ENCODE results near the gene NRG4. TPM values are rescaled to one million over a fixed set of nuclear protein-coding genes. Genes with fewer than 3 reads are reported as not detected.
"Not testable (repeated sequence)": the region's sequence is repeated elsewhere in the genome, so short reads cannot be mapped to it uniquely, and the experiment has no call there.

NRG4 gene
- total RNA-seq, 1 donor from 2014 or later = not detected

- no peak for TF ChIP-seq CTCF (conservative IDR thresholded peaks at IDR 0.05; ENCODE audit: low read depth, low read length)
- no peak overlapping the region for H3K4me3 ChIP-seq (ENCODE audit: low read depth, low read length)
These were observed 19.8 kb upstream of the NRG4 start for GRCh38 chr15:76032046-76032445.

GRCh38 chr15:76024021-76024768 lies 12.0 kb upstream of the NRG4 start:
- TF ChIP-seq CTCF (conservative IDR thresholded peaks at IDR 0.05; ENCODE audit: low read depth, low read length) = no peak
- no peak for DNase-seq (ENCODE audit: low read depth)
- H3K4me3 ChIP-seq (ENCODE audit: low read depth, low read length) = no peak overlapping the region

More at GRCh38 chr15:76032046-76032445, 19.8 kb upstream of the NRG4 start:
- no peak for DNase-seq (ENCODE audit: low read depth)

GRCh38 chr15:76013470-76013869 lies 1.2 kb upstream of the NRG4 start:
- not testable (repeated sequence) for H3K4me3 ChIP-seq (ENCODE audit: low read depth, low read length); DNase-seq (ENCODE audit: low read depth)

- no peak overlapping the region for H3K4me3 ChIP-seq (ENCODE audit: low read depth, low read length)
These were observed 1.6 kb downstream of the NRG4 start for GRCh38 chr15:76010613-76011012.

GRCh38 chr15:76006136-76006778 lies 6.0 kb downstream of the NRG4 start:
- no peak for TF ChIP-seq CTCF (conservative IDR thresholded peaks at IDR 0.05; ENCODE audit: low read depth, low read length)
- no peak overlapping the region for H3K4me3 ChIP-seq (ENCODE audit: low read depth, low read length)
- no peak for DNase-seq (ENCODE audit: low read depth)

More at GRCh38 chr15:76010613-76011012, 1.6 kb downstream of the NRG4 start:
- no peak for TF ChIP-seq CTCF (conservative IDR thresholded peaks at IDR 0.05; ENCODE audit: low read depth, low read length)
- no peak for DNase-seq (ENCODE audit: low read depth)

GRCh38 chr15:76003364-76003763 lies 8.9 kb downstream of the NRG4 start:
- no peak for TF ChIP-seq CTCF (conservative IDR thresholded peaks at IDR 0.05; ENCODE audit: low read depth, low read length)
- no peak overlapping the region for H3K4me3 ChIP-seq (ENCODE audit: low read depth, low read length)
- no peak for DNase-seq (ENCODE audit: low read depth)

- no peak for TF ChIP-seq CTCF (conservative IDR thresholded peaks at IDR 0.05; ENCODE audit: low read depth, low read length)
- DNase-seq (ENCODE audit: low read depth) = no peak
- no peak overlapping the region for H3K4me3 ChIP-seq (ENCODE audit: low read depth, low read length)
These were observed 16.6 kb downstream of the NRG4 start for GRCh38 chr15:75995611-75996010.
